K562 (cell line): Measurements from ENCODE around the gene TMEM60. TPM values are rescaled to one million over a fixed set of nuclear protein-coding genes. Genes with fewer than 3 reads are reported as not detected.

Experiments
- DPF2 ChIP-seq: fragments of 450-650 bp; IDR thresholded peaks from 2 replicates; pipeline ENCODE4 v1.6.1; 2016
- E2F8 ChIP-seq: fragments of 450-650 bp; IDR thresholded peaks from 2 replicates; pipeline ENCODE4 v1.7.1; 2018; ENCODE audit warnings: mild to moderate bottlenecking, low read depth; ENCODE audit not compliant: partially characterized antibody
- IRF1 ChIP-seq: sonication (generic); formaldehyde crosslinking; IDR thresholded peaks from 2 replicates; pipeline ENCODE4 v1.8.0; 2022; ENCODE audit warnings: missing genetic modification reagents, mild to moderate bottlenecking, borderline replicate concordance
- L3MBTL2 ChIP-seq: fragments of 450-650 bp; IDR thresholded peaks from 2 replicates; pipeline ENCODE4 v1.6.1; 2016; ENCODE audit warnings: mild to moderate bottlenecking, moderate library complexity
- MAFG ChIP-seq: fragments of 450-650 bp; conservative IDR thresholded peaks from 2 replicates; pipeline ENCODE4 v1.6.1; 2016; ENCODE audit warnings: missing genetic modification characterization, missing compliant biosample characterization
- MNT ChIP-seq, 2 experiments: fragments of 450-650 bp; conservative IDR thresholded peaks; 2 replicates each; pipeline ENCODE4 v1.6.1; 2017; ENCODE audit warnings: mild to moderate bottlenecking in 2 of 2, moderate library complexity in 2 of 2
- MXI1 ChIP-seq: IDR thresholded peaks from 2 replicates; pipeline ENCODE4 v1.6.1; 2011; ENCODE audit warnings: low read depth, mild to moderate bottlenecking, improper control_type of control experiment, low read length
- NCOR1 ChIP-seq: fragments of 450-650 bp; IDR thresholded peaks from 2 replicates; pipeline ENCODE4 v1.6.1; 2016; ENCODE audit warnings: mild to moderate bottlenecking, moderate library complexity
- NR4A1 ChIP-seq, 2 experiments: fragments of 250-450 bp in 1 of 2; fragments of 450-650 bp in 1 of 2; sonication (Bioruptor Pico) in 1 of 2; IDR thresholded peaks; 2 replicates each; pipeline versions ENCODE4 v1.4.0 to v1.6.1; 2016 to 2020; ENCODE audit warnings: mild to moderate bottlenecking in 2 of 2, missing compliant biosample characterization in 1 of 2, missing genetic modification characterization in 1 of 2, moderate library complexity in 1 of 2
- PHF21A ChIP-seq: fragments of 450-650 bp; IDR thresholded peaks from 2 replicates; pipeline ENCODE4 v1.6.1; 2017; ENCODE audit warnings: low read depth, borderline replicate concordance
- RFX1 ChIP-seq: fragments of 450-650 bp; IDR thresholded peaks from 2 replicates; pipeline ENCODE4 v1.6.1; 2016; ENCODE audit warnings: mild to moderate bottlenecking, moderate library complexity
- TRIM28 ChIP-seq: fragments of 450-650 bp; IDR thresholded peaks from 2 replicates; pipeline ENCODE4 v1.6.1; 2017
- ZNF354B ChIP-seq: fragments of 250-450 bp; sonication (Bioruptor Pico); IDR thresholded peaks from 2 replicates; pipeline ENCODE4 v1.4.0; 2020
- ZNF609 ChIP-seq: sonication (generic); formaldehyde crosslinking; IDR thresholded peaks from 2 replicates; pipeline ENCODE4 v1.8.1; 2023; ENCODE audit warnings: missing genetic modification reagents, mild to moderate bottlenecking, borderline replicate concordance
- ZNF740 ChIP-seq, 3 experiments: fragments of 200-800 bp in 1 of 3; sonication (Bioruptor generic) in 1 of 3; sonication (generic) in 1 of 3; formaldehyde crosslinking in 1 of 3; IDR thresholded peaks; 2 replicates each; pipeline versions ENCODE4 v1.6.1 to v1.8.0; 2016 to 2022; ENCODE audit warnings: mild to moderate bottlenecking in 2 of 3, missing compliant biosample characterization in 2 of 3, missing genetic modification characterization in 2 of 3, missing genetic modification reagents in 1 of 3
- ZNF785 ChIP-seq: fragments of 250-450 bp; sonication (Bioruptor Pico); IDR thresholded peaks from 2 replicates; pipeline ENCODE4 v1.4.0; 2020; ENCODE audit warnings: mild to moderate bottlenecking
- polyA plus RNA-seq, 8 experiments: library from polyadenylated mRNA; depleted of rRNA in 4 of 8; stranded (reverse) in 5 of 8; unstranded in 3 of 8; fragments of >200 nt; fragmentation: Nextera tagmentation in 2 of 8; fragmentation: Illumina TruSeq in 1 of 8; extraction: Ambion mirVana in 2 of 8; extraction: Trizol in 1 of 8; gene quantifications; 2 replicates each; pipeline versions ENCODE4 v1.2.1 to v1.2.3, GENCODE V29; 2011 to 2014; ENCODE audit warnings: inconsistent platforms in 1 of 8, missing spikeins in 1 of 8
- total RNA-seq, 7 experiments: library from RNA; depleted of rRNA in 6 of 7; stranded (reverse); fragments of >200 nt in 6 of 7; fragmentation: Illumina TruSeq in 2 of 7; extraction: Trizol in 2 of 7; gene quantifications; 2 replicates each; pipeline versions ENCODE4 v1.2.1 to v1.2.3, GENCODE V29; 2011 to 2021; ENCODE audit warnings: low replicate concordance in 1 of 7

Gene TMEM60
- total and polyA plus RNA-seq, 9 of the 15 experiments (the other 6 are each of a cell fraction or from before 2014, with no cell fraction given), result 12.5 to 140 (median 38.4) TPM

GRCh38 chr7:77846317-77847092 lies 48.3 kb upstream of the TMEM60 start (continued):
- no peak for TF ChIP-seq ZNF609 (CRISPR knock-in tag)
- no peak for TF ChIP-seq E2F8
- TF ChIP-seq ZNF740 (CRISPR knock-in tag; IDR thresholded peaks at IDR 0.05), result no peak
- no peak for TF ChIP-seq ZNF740 (tag; IDR thresholded peaks at IDR 0.05)
- TF ChIP-seq ZNF785 (CRISPR knock-in tag), result no peak
- TF ChIP-seq DPF2, result peak; percentile 61
- TF ChIP-seq MNT (conservative IDR thresholded peaks at IDR 0.05), result no peak
- no peak for TF ChIP-seq MXI1
- no peak for TF ChIP-seq IRF1 (CRISPR knock-in tag)
- no peak for TF ChIP-seq NCOR1
- no peak for TF ChIP-seq TRIM28
- TF ChIP-seq PHF21A, result no peak
- TF ChIP-seq L3MBTL2, result peak; percentile 58; the same call in 1 of the 2 replicates
- no peak for TF ChIP-seq RFX1
- no peak for TF ChIP-seq ZNF354B
- no peak for TF ChIP-seq MAFG (tag)
- TF ChIP-seq NR4A1 (CRISPR knock-in tag; IDR thresholded peaks at IDR 0.05), result 0 out of 2 replicates have a peak, but pooled peaks have one; percentile 36
- TF ChIP-seq NR4A1 (tag; IDR thresholded peaks at IDR 0.05), result no peak
